GM12878 (cell line): ENCODE results near the gene CHSY3. TPM values are rescaled to one million over a fixed set of nuclear protein-coding genes. Genes with fewer than 3 reads are reported as not detected.

Source experiments
- ATAC-seq: fragments of 200-7000 bp; cut with Tn5 transposase; 3 replicates; pipeline ENCODE4 v1.9.1; 2020; ENCODE audit warnings: mild to moderate bottlenecking, moderate library complexity
- BruUV-seq: library from RNA; stranded (reverse); fragments of 400-500 nt; replicated peaks from 2 replicates; lab custom pipeline; 2021; lab: Mats Ljungman, UMichigan
- CTCF ChIA-PET: fragments of 300-600 bp; sonication (Branson Sonifier 250); formaldehyde crosslinking; extraction: SDS; loops from one replicate; lab custom pipeline; 2021; ENCODE audit warnings: inconsistent platforms; lab: Yijun Ruan, JAX
- POLR2A ChIA-PET: fragments of 350-600 bp; formaldehyde crosslinking; extraction: SDS; loops from one replicate; lab custom pipeline; 2021; ENCODE audit warnings: inconsistent platforms; lab: Charles Lee
- RAD21 ChIA-PET: fragments of 300-600 bp; sonication (Branson Sonifier 250); formaldehyde crosslinking; loops from one replicate; lab custom pipeline; 2023; ENCODE audit warnings: antibody characterized with exemption; ENCODE audit not compliant: unreplicated experiment; lab: Charles Lee
- SMC1A ChIA-PET: fragments of 300-600 bp; sonication (Branson Sonifier 250); formaldehyde crosslinking; loops from one replicate; lab custom pipeline; 2023; ENCODE audit not compliant: unreplicated experiment, uncharacterized antibody; lab: Charles Lee
- DNase-seq: peaks from one replicate; pipeline ENCODE4 v3.0.0-alpha.2; 2011; ENCODE audit warnings: low read depth, low spot score
- FAIRE-seq: peaks from 3 replicates; lab custom pipeline; 2011; peaks lifted over from hg19 to GRCh38; lab: Jason Lieb, UNC
- H2AFZ ChIP-seq: 2 replicates; pipeline ENCODE4 v1.6.0; 2011; ENCODE audit warnings: low read depth, low read length, control low read depth; ENCODE audit not compliant: control insufficient read depth
- H3K27ac ChIP-seq: 2 replicates; pipeline ENCODE4 v1.5.1; 2011; ENCODE audit warnings: control low read depth; ENCODE audit not compliant: control insufficient read depth, insufficient read depth
- H3K27me3 ChIP-seq, 2 experiments: replicated peaks in 1 of 2; 2 replicates each; pipeline versions ENCODE4 v1.6.0 to v1.6.1; 2011; ENCODE audit warnings: low read length in 1 of 2; ENCODE audit not compliant: control insufficient read depth in 2 of 2, insufficient read depth in 2 of 2
- H3K36me3 ChIP-seq, 2 experiments: 2 replicates each; pipeline ENCODE4 v1.5.1; 2011; ENCODE audit warnings: low read length in 1 of 2; ENCODE audit not compliant: control insufficient read depth in 2 of 2, insufficient read depth in 2 of 2
- H3K4me1 ChIP-seq: 2 replicates; pipeline ENCODE4 v1.6.1; 2011; ENCODE audit warnings: mild to moderate bottlenecking, low read length, moderate library complexity, mixed read lengths; ENCODE audit not compliant: control insufficient read depth, insufficient read depth
- H3K4me2 ChIP-seq: 2 replicates; pipeline ENCODE4 v1.6.0; 2011; ENCODE audit warnings: control low read depth; ENCODE audit not compliant: control insufficient read depth, insufficient read depth
- H3K4me3 ChIP-seq: fragments of 200-600 bp; sonication (generic); 2 replicates; pipeline ENCODE4 v1.5.1; 2016
- H3K79me2 ChIP-seq: 2 replicates; pipeline ENCODE4 v1.6.0; 2011; ENCODE audit warnings: low read length; ENCODE audit not compliant: control insufficient read depth, insufficient read depth
- H3K9ac ChIP-seq: 2 replicates; pipeline ENCODE4 v1.8.0; 2011; ENCODE audit warnings: low read length, control low read depth, mixed read lengths; ENCODE audit not compliant: control insufficient read depth, insufficient read depth
- H3K9me3 ChIP-seq: replicated peaks from 3 replicates; pipeline ENCODE4 v1.5.1; 2011; ENCODE audit warnings: mild to moderate bottlenecking, low read length; ENCODE audit not compliant: control insufficient read depth, insufficient read depth
- H4K20me1 ChIP-seq: 2 replicates; pipeline ENCODE4 v1.6.0; 2011; ENCODE audit not compliant: control insufficient read depth, insufficient read depth
- BHLHE40 ChIP-seq, 2 experiments: fragments of 450-650 bp in 1 of 2; IDR thresholded peaks; 2 replicates each; pipeline ENCODE4 v1.6.1; 2011 to 2017; ENCODE audit warnings: low read depth in 2 of 2, borderline replicate concordance in 1 of 2, improper control_type of control experiment in 1 of 2, low read length in 1 of 2, mild to moderate bottlenecking in 1 of 2
- IRF5 ChIP-seq: fragments of 450-650 bp; IDR thresholded peaks from 2 replicates; pipeline ENCODE4 v1.6.1; 2017; ENCODE audit warnings: borderline replicate concordance
- KAT2A ChIP-seq: conservative IDR thresholded peaks from 2 replicates; pipeline ENCODE4 v1.6.1; 2011; ENCODE audit warnings: low read depth, low read length; ENCODE audit not compliant: control insufficient read depth
- LARP7 ChIP-seq: fragments of 450-650 bp; IDR thresholded peaks from 2 replicates; pipeline ENCODE4 v1.6.1; 2017; ENCODE audit warnings: mild to moderate bottlenecking
- MYB ChIP-seq: fragments of 150-350 bp; IDR thresholded peaks from 2 replicates; pipeline ENCODE4 v1.6.1; 2014; ENCODE audit warnings: mild to moderate bottlenecking, low read depth, low read length, borderline replicate concordance
- NFYA ChIP-seq: IDR thresholded peaks from 2 replicates; pipeline ENCODE4 v1.6.1; 2011; ENCODE audit warnings: low read depth, mild to moderate bottlenecking, low read length, improper control_type of control experiment, borderline replicate concordance
- STAT3 ChIP-seq: IDR thresholded peaks from 2 replicates; pipeline ENCODE4 v1.6.1; 2011; ENCODE audit warnings: low read depth, low read length, improper control_type of control experiment
- ZBTB40 ChIP-seq: fragments of 450-650 bp; IDR thresholded peaks from 2 replicates; pipeline ENCODE4 v1.6.1; 2016; ENCODE audit warnings: mild to moderate bottlenecking, moderate library complexity, borderline replicate concordance
- ZNF24 ChIP-seq: fragments of 450-650 bp; IDR thresholded peaks from 2 replicates; pipeline ENCODE4 v1.6.1; 2017; ENCODE audit warnings: antibody characterized with exemption, mild to moderate bottlenecking
- WGBS: methylation state at CpG from one replicate; pipeline ENCODE4 v1.1.6; 2016; ENCODE audit warnings: low lambda C conversion rate; ENCODE audit not compliant: insufficient replicate concordance, insufficient coverage; ENCODE audit errors: missing lambda C conversion rate; 5-methylcytosine and 5-hydroxymethylcytosine counted together
- in situ Hi-C: fragments of 300-500 bp; cut with MboI; formaldehyde crosslinking; loops from 9 replicates; pipeline ENCODE4 v1.14.3; 2018; ENCODE audit warnings: mixed read lengths
- intact Hi-C: fragments of 100-400 bp; cut with micrococcal nuclease; formaldehyde crosslinking; loops from one replicate; pipeline ENCODE4 v1.14.2; 2022; ENCODE audit not compliant: unreplicated experiment
- polyA plus RNA-seq, 11 experiments: library from polyadenylated mRNA; depleted of rRNA in 4 of 11; unstranded in 6 of 11; stranded (reverse) in 5 of 11; fragments of >200 nt; fragmentation: Nextera tagmentation in 4 of 11; fragmentation: Illumina TruSeq in 1 of 11; extraction: Ambion mirVana in 4 of 11; extraction: Trizol in 1 of 11; gene quantifications; 1 replicate in 1 of 11; 2 replicates in 10 of 11; pipeline versions ENCODE4 v1.2.1 to v1.2.3, GENCODE V29; 2011 to 2016; ENCODE audit warnings: inconsistent platforms in 2 of 11, missing spikeins in 2 of 11, low read depth in 1 of 11
- total RNA-seq, 4 experiments: library from RNA; depleted of rRNA in 3 of 4; stranded (reverse); fragments of >200 nt in 3 of 4; fragmentation: Illumina TruSeq in 1 of 4; extraction: Trizol in 1 of 4; gene quantifications; 2 replicates each; pipeline versions ENCODE4 v1.2.1 to v1.2.3, GENCODE V29; 2013 to 2021
- TF ChIP-seq, protein P1 (sequence below): IDR thresholded peaks from 2 replicates; pipeline ENCODE4 v1.6.1; 2011; ENCODE audit warnings: borderline replicate concordance, low read depth, mild to moderate bottlenecking, moderate library complexity, low read length; ENCODE audit not compliant: insufficient read depth, poor library complexity, severe bottlenecking

The CHSY3 gene
- total and polyA plus RNA-seq, 10 of the 15 experiments (the other 5 are each of a cell fraction or from before 2014, with no cell fraction given) = not detected

GRCh38 chr5:130234816-130235215 is 330.6 kb downstream of the CHSY3 start:
- H3K27me3 ChIP-seq = no peaks in the 10 kb centered on the region
- H3K79me2 ChIP-seq = no peaks in the 10 kb centered on the region
- RAD21 ChIA-PET = no interaction called here
- no TSS peak for BruUV-seq
- CTCF ChIA-PET = no interaction called here
- no peak for FAIRE-seq
- H3K4me1 ChIP-seq = no peaks in the 10 kb centered on the region
- no peak overlapping the region for H2AFZ ChIP-seq
- in situ Hi-C loops = no loop called here
- H3K4me2 ChIP-seq = no peak overlapping the region
- SMC1A ChIA-PET = no interaction called here
- ATAC-seq = no peak
- H3K9me3 ChIP-seq = no peaks in the 10 kb centered on the region
- POLR2A ChIA-PET = interaction anchor here (1.0 kb wide), 1 partner anchor 262 kb away, joined by 3 read pairs; no protein-coding TSS in a partner anchor
- H3K4me3 ChIP-seq = no peak overlapping the region
- WGBS = 0% methylated on average over 1 of the region's 1 CpG
- H4K20me1 ChIP-seq = no peaks in the 10 kb centered on the region
- intact Hi-C loops = no loop called here
- no peak overlapping the region for H3K27ac ChIP-seq
- H3K9ac ChIP-seq = no peak overlapping the region
- TF ChIP-seq LARP7 = no peak
- no peak for TF ChIP-seq KAT2A
- no peak for TF ChIP-seq IRF5
- no peak for TF ChIP-seq MYB
- TF ChIP-seq, protein P1, sequence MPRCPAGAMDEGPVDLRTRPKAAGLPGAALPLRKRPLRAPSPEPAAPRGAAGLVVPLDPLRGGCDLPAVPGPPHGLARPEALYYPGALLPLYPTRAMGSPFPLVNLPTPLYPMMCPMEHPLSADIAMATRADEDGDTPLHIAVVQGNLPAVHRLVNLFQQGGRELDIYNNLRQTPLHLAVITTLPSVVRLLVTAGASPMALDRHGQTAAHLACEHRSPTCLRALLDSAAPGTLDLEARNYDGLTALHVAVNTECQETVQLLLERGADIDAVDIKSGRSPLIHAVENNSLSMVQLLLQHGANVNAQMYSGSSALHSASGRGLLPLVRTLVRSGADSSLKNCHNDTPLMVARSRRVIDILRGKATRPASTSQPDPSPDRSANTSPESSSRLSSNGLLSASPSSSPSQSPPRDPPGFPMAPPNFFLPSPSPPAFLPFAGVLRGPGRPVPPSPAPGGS = no peak
- TF ChIP-seq ZBTB40 = no peak
- no peak for TF ChIP-seq NFYA
- no peak for TF ChIP-seq STAT3
- TF ChIP-seq BHLHE40 (IDR thresholded peaks at IDR 0.05; ENCODE audit: borderline replicate concordance in 1 of 2, low read depth in 2 of 2, low read length in 1 of 2) = no peak
- TF ChIP-seq ZNF24 = no peak
- DNase-seq = no peak
- H3K36me3 ChIP-seq = no peaks in the 10 kb centered on the region
